Upper lobe of right lung (tissue), 1 donor: ENCODE measurements around the gene MELTF. TPM values are rescaled to one million over a fixed set of nuclear protein-coding genes. Genes with fewer than 3 reads are reported as not detected.

Experiments used
- ATAC-seq: fragments of 200-7000 bp; cut with Tn5 transposase; one replicate; pipeline ENCODE4 v1.9.1; 2020; ENCODE audit warnings: mild to moderate bottlenecking, moderate library complexity
- DNase-seq: peaks from one replicate; pipeline ENCODE4 v3.0.0-alpha.2; 2020
- H3K27ac ChIP-seq: fragments of 200-600 bp; one replicate; pipeline ENCODE4 v1.8.0; 2022
- H3K27me3 ChIP-seq: fragments of 200-600 bp; one replicate; pipeline ENCODE4 v1.8.0; 2022; ENCODE audit warnings: mild to moderate bottlenecking
- H3K36me3 ChIP-seq: fragments of 200-600 bp; one replicate; pipeline ENCODE4 v1.8.0; 2022
- H3K4me1 ChIP-seq: fragments of 200-600 bp; one replicate; pipeline ENCODE4 v1.8.0; 2022
- H3K4me3 ChIP-seq: fragments of 200-600 bp; one replicate; pipeline ENCODE4 v1.8.0; 2022; ENCODE audit warnings: mild to moderate bottlenecking
- H3K9me3 ChIP-seq: fragments of 200-600 bp; one replicate; pipeline ENCODE4 v1.8.0; 2022
- intact Hi-C: fragments of 100-400 bp; cut with DNase I; formaldehyde crosslinking; loops from one replicate; pipeline ENCODE4 v1.11.0; 2022
- total RNA-seq: library from RNA; stranded (reverse); fragmentation: NEBNext Ultra II Directional; extraction: Animal tissue kit (Norgen Biotek cat#: 25700); gene quantifications from one replicate; pipeline ENCODE4 v1.2.1, GENCODE V29; 2021
- TF ChIP-seq, protein P1 (sequence below): fragments of 200-600 bp; IDR thresholded peaks from one replicate; pipeline ENCODE4 v1.8.0; 2022; ENCODE audit warnings: antibody characterized with exemption
- donor health status: DM: no; HTN: yes; CAD: no; lungs with severe emphysema.

The MELTF gene
- total RNA-seq, 1 donor from 2014 or later = 2.3 TPM

GRCh38 chr3:196970547-196971093 lies 59.0 kb downstream of the MELTF start:
- Histone ChIP-seq H3K4me1 (peaks cover 13% of the 10 kb centered on the region), H3K27me3 (no peaks in the 10 kb centered on the region), H3K4me3 (no peak overlapping the region), H3K9me3 (no peaks in the 10 kb centered on the region), H3K27ac (no peak overlapping the region), H3K36me3 (no peaks in the 10 kb centered on the region)
- DNase-seq (no peak), ATAC-seq (no peak)
- TF ChIP-seq, protein P1, sequence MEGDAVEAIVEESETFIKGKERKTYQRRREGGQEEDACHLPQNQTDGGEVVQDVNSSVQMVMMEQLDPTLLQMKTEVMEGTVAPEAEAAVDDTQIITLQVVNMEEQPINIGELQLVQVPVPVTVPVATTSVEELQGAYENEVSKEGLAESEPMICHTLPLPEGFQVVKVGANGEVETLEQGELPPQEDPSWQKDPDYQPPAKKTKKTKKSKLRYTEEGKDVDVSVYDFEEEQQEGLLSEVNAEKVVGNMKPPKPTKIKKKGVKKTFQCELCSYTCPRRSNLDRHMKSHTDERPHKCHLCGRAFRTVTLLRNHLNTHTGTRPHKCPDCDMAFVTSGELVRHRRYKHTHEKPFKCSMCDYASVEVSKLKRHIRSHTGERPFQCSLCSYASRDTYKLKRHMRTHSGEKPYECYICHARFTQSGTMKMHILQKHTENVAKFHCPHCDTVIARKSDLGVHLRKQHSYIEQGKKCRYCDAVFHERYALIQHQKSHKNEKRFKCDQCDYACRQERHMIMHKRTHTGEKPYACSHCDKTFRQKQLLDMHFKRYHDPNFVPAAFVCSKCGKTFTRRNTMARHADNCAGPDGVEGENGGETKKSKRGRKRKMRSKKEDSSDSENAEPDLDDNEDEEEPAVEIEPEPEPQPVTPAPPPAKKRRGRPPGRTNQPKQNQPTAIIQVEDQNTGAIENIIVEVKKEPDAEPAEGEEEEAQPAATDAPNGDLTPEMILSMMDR = no peak
- intact Hi-C loops = no loop called here

GRCh38 chr3:196969660-196970546 lies 59.7 kb downstream of the MELTF start:
- TF ChIP-seq, protein P1 = peak; percentile 78
- peak; percentile 88 for DNase-seq
- Histone ChIP-seq H3K36me3 (no peaks in the 10 kb centered on the region), H3K27me3 (no peaks in the 10 kb centered on the region), H3K9me3 (no peaks in the 10 kb centered on the region), H3K4me1 (peaks cover 13% of the 10 kb centered on the region), H3K4me3 (peak overlapping the region; percentile 92), H3K27ac (peak overlapping the region; percentile 68)
- intact Hi-C loops = no loop called here
- peak; percentile 93 for ATAC-seq

GRCh38 chr3:196969134-196969659 lies 60.4 kb downstream of the MELTF start:
- DNase-seq = peak; percentile 79
- Histone ChIP-seq H3K36me3 (no peaks in the 10 kb centered on the region), H3K27ac (peak overlapping the region; percentile 68), H3K4me1 (peaks cover 13% of the 10 kb centered on the region), H3K27me3 (no peaks in the 10 kb centered on the region), H3K9me3 (no peaks in the 10 kb centered on the region), H3K4me3 (peak overlapping the region; percentile 92)
- intact Hi-C loops = no loop called here
- TF ChIP-seq, protein P1 = no peak
- peak; percentile 58 for ATAC-seq

DNA sequence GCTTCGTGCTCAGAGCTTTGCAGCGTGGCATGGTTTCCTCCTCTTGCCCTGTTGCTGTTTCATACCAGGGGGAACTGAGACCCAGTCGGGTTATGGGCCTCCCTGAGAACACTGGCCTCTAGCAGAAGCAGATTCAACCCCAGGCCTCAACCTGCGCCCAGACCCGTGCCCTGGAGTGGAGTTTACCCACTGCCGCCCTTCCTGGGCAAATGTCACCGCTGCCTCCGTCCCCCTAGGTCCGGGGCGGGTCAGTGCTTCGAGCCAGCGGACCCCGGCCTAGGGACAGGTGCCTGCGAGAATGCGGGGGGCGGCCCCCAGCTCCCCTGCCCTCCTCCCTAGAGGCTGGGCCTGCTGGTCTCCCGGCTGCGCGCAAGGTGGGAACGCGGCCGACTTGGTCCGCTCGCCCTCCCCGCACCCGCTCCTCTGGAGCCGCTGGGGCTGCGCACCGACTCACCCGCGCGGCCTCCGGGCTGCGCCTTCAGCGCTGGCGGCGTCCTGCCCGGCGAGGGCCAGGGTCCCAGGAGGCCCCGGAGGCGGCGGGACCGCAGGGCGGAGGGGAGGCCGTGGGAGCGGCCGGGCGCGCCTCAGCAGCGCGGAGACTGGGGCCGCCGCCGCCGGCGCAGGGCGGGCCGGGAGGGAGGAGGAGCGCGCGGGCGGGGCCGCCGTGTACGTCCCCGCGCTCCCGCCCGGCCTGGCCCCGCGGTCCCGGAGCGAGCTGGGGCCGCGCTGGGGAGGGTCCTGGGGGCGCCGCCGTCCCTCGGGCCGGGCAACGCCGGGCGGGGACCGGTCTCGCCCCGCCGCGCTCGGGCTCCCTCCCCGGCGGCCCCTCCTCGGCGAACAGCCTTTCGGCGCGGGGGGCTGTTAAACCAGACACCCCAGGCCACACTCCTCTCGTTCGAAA lies 61.1 kb downstream of the MELTF start, which contains the start of gene PIGZ:
Gene PIGZ, minus strand, starts transcription at position 601 of the 901 bp plus-strand sequence. CDS start 16,802 bp downstream, outside the sequence.
- peak; percentile 78 for DNase-seq
- Histone ChIP-seq H3K27me3 (no peaks in the 10 kb centered on the region), H3K27ac (peak within 1 kb of the TSS; percentile 68), H3K4me3 (peak within 1 kb of the TSS; percentile 92), H3K4me1 (peaks cover 13% of the 10 kb centered on the region), H3K36me3 (no peaks in the 10 kb centered on the region), H3K9me3 (no peaks in the 10 kb centered on the region)
- intact Hi-C loops = no loop called here
- TF ChIP-seq, protein P1 = no peak
- ATAC-seq = peak; percentile 85
